NCI-H1694 (cell line): Measurements from ENCODE around the gene GALNT17.
A peak's percentile ranks its signal among the peaks of the same experiment; 100 is the strongest.
"Not testable (repeated sequence)": the region's sequence is repeated elsewhere in the genome, so short reads cannot be mapped to it uniquely, and the experiment has no call there.

Experiments used
- DNase-seq: peaks from one replicate; lab custom pipeline; 2025; lab: John Stamatoyannopoulos, UW

Gene GALNT17

GRCh38 chr7:71560354-71560995, 428.5 kb downstream of the GALNT17 start:
- no peak for DNase-seq

GRCh38 chr7:71563276-71563675, 431.3 kb downstream of the GALNT17 start:
- no peak for DNase-seq

GRCh38 chr7:71566376-71566775, 434.4 kb downstream of the GALNT17 start:
- DNase-seq, result no peak

GRCh38 chr7:71566991-71567390, 435.0 kb downstream of the GALNT17 start:
- DNase-seq, result no peak

- no peak for DNase-seq
Observed at GRCh38 chr7:71574153-71574860, 442.4 kb downstream of the GALNT17 start.

GRCh38 chr7:71580027-71580426, 448.1 kb downstream of the GALNT17 start:
- DNase-seq, result no peak

- DNase-seq, result no peak
Observed at GRCh38 chr7:71584256-71584655, 452.3 kb downstream of the GALNT17 start.

- no peak for DNase-seq
Observed at GRCh38 chr7:71591876-71592275, 459.9 kb downstream of the GALNT17 start.

- DNase-seq, result not testable (repeated sequence)
Observed at GRCh38 chr7:71592388-71592787, 460.4 kb downstream of the GALNT17 start.

- no peak for DNase-seq
Observed at GRCh38 chr7:71594736-71595135, 462.8 kb downstream of the GALNT17 start.

GRCh38 chr7:71595176-71595575, 463.2 kb downstream of the GALNT17 start:
- no peak for DNase-seq

- DNase-seq, result no peak
Observed at GRCh38 chr7:71598553-71598952, 466.6 kb downstream of the GALNT17 start.

- DNase-seq, result no peak
Observed at GRCh38 chr7:71601851-71602250, 469.9 kb downstream of the GALNT17 start.

GRCh38 chr7:71604818-71605414, 473.0 kb downstream of the GALNT17 start:
- no peak for DNase-seq

GRCh38 chr7:71611986-71612385, 480.0 kb downstream of the GALNT17 start:
- DNase-seq, result no peak

GRCh38 chr7:71612911-71613310, 481.0 kb downstream of the GALNT17 start:
- peak; percentile 81 for DNase-seq

- DNase-seq, result no peak
Observed at GRCh38 chr7:71613313-71613712, 481.4 kb downstream of the GALNT17 start.

GRCh38 chr7:71615017-71615416, 483.1 kb downstream of the GALNT17 start:
- DNase-seq, result peak; percentile 47

- DNase-seq, result no peak
Observed at GRCh38 chr7:71616217-71616616, 484.3 kb downstream of the GALNT17 start.

GRCh38 chr7:71618278-71618677, 486.3 kb downstream of the GALNT17 start:
- no peak for DNase-seq

- DNase-seq, result peak; percentile 76
Observed at GRCh38 chr7:71625545-71625944, 493.6 kb downstream of the GALNT17 start.

GRCh38 chr7:71626206-71626605, 494.3 kb downstream of the GALNT17 start:
- peak; percentile 19 for DNase-seq

- DNase-seq, result no peak
Observed at GRCh38 chr7:71627651-71628050, 495.7 kb downstream of the GALNT17 start.
